ENCODE results near the gene ZNF516. TPM values are rescaled to one million over a fixed set of nuclear protein-coding genes. Genes with fewer than 3 reads are reported as not detected.

Gene ZNF516
- total and polyA plus RNA-seq, 2 experiments from 2014 or later: 17.0 to 78.6 TPM

DNA sequence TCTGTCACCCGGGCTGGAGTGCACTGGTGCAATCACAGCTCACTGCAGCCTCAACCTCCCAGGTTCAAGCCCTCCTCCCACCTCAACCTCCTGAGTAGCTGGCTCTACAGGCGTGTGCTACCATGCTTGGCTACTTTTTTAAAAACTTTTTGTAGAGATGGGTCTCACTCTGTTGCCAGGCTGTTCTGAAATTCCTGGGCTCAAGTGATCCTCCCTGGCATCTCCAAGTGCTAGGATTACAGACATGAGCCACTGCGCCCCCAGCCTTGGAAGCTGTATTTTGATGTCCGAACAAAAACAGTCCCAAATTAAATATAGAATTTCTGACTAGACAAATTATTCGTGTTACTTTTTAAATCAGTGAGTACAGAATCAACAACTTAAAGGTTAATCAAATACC, 97.4 kb downstream of the ZNF516 start:
- Histone ChIP-seq H3K4me1 (ENCODE audit: low read depth) (peaks cover 10% of the 10 kb centered on the region), H3K27me3 (no peaks in the 10 kb centered on the region), H3K27ac (no peak overlapping the region), H3K9me3 (ENCODE audit: low read depth) (no peaks in the 10 kb centered on the region), H3K4me3 (no peak overlapping the region), H3K36me3 (no peaks in the 10 kb centered on the region)
- no peak for DNase-seq (ENCODE audit: low read depth in 1 of 2, low spot score in 1 of 2)
- no peak for TF ChIP-seq CTCF (IDR thresholded peaks at IDR 0.05; ENCODE audit: low read depth, low read length)

- no peaks in the 10 kb centered on the region for H3K9me3 ChIP-seq (ENCODE audit: low read depth)
- H3K36me3 ChIP-seq: no peaks in the 10 kb centered on the region
- no peak for TF ChIP-seq CTCF (IDR thresholded peaks at IDR 0.05; ENCODE audit: low read depth, low read length)
- no peaks in the 10 kb centered on the region for H3K27me3 ChIP-seq
- H3K4me3 ChIP-seq: no peak overlapping the region
- H3K4me1 ChIP-seq (ENCODE audit: low read depth): peaks cover 10% of the 10 kb centered on the region
- no peak overlapping the region for H3K27ac ChIP-seq
- DNase-seq (ENCODE audit: low read depth in 1 of 2, low spot score in 1 of 2): no peak
Measured at GRCh38 chr18:76396792-76397191, 98.2 kb downstream of the ZNF516 start.

DNA sequence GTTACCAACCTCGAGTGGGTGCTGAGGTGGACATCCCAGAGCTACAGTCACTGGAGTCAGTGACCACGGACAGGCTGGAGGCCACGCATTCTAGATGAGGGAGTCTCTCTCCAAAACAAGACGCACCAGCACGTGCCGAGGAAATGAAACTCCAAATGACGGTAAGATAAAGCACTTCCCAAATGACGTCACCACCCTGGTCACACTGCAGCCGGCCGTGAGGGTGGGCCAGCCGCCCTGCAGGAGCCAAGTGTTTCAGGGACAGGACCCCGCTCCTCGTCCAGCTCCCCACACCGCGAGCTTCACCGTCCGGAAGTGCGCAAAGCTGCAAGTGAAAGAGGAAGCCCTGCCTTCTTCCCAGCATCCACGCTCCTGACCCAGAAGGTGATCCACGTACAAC, 99.4 kb downstream of the ZNF516 start:
- TF ChIP-seq CTCF (IDR thresholded peaks at IDR 0.05; ENCODE audit: low read depth, low read length): no peak
- H3K27ac ChIP-seq: no peak overlapping the region
- H3K36me3 ChIP-seq: no peaks in the 10 kb centered on the region
- no peak overlapping the region for H3K4me3 ChIP-seq
- H3K9me3 ChIP-seq (ENCODE audit: low read depth): no peaks in the 10 kb centered on the region
- H3K27me3 ChIP-seq: no peaks in the 10 kb centered on the region
- DNase-seq (ENCODE audit: low read depth in 1 of 2, low spot score in 1 of 2): no peak
- H3K4me1 ChIP-seq (ENCODE audit: low read depth): peaks cover 10% of the 10 kb centered on the region

- H3K27me3 ChIP-seq: no peaks in the 10 kb centered on the region
- no peak for TF ChIP-seq CTCF (IDR thresholded peaks at IDR 0.05; ENCODE audit: low read depth, low read length)
- H3K36me3 ChIP-seq: no peaks in the 10 kb centered on the region
- DNase-seq (ENCODE audit: low read depth in 1 of 2, low spot score in 1 of 2): peak in 1 of 2 donors; percentile 56
- peaks cover 10% of the 10 kb centered on the region for H3K4me1 ChIP-seq (ENCODE audit: low read depth)
- H3K27ac ChIP-seq: no peak overlapping the region
- H3K4me3 ChIP-seq: no peak overlapping the region
- no peaks in the 10 kb centered on the region for H3K9me3 ChIP-seq (ENCODE audit: low read depth)
Measured at GRCh38 chr18:76394780-76395476, 100.1 kb downstream of the ZNF516 start.

GRCh38 chr18:76392349-76392748, 102.7 kb downstream of the ZNF516 start:
- no peaks in the 10 kb centered on the region for H3K4me1 ChIP-seq (ENCODE audit: low read depth)
- no peak overlapping the region for H3K4me3 ChIP-seq
- H3K27me3 ChIP-seq: no peaks in the 10 kb centered on the region
- no peak for TF ChIP-seq CTCF (IDR thresholded peaks at IDR 0.05; ENCODE audit: low read depth, low read length)
- no peak overlapping the region for H3K27ac ChIP-seq
- DNase-seq (ENCODE audit: low read depth in 1 of 2, low spot score in 1 of 2): no peak
- no peaks in the 10 kb centered on the region for H3K9me3 ChIP-seq (ENCODE audit: low read depth)
- H3K36me3 ChIP-seq: no peaks in the 10 kb centered on the region
